RWPE2 (cell line): ENCODE measurements around the gene BCAR1.

Experiments used
- ATAC-seq: fragments of 200-7000 bp; cut with Tn5 transposase; 3 replicates; pipeline ENCODE4 v1.9.1; 2021; ENCODE audit warnings: low read depth
- DNase-seq: peaks from one replicate; pipeline ENCODE4 v3.0.0-alpha.2; 2020; ENCODE audit warnings: low spot score
- H3K27ac ChIP-seq: fragments of 450-650 bp; 2 replicates; pipeline ENCODE4 v1.5.1; 2017; ENCODE audit warnings: mild to moderate bottlenecking; ENCODE audit not compliant: poor library complexity, severe bottlenecking
- H3K27me3 ChIP-seq: fragments of 250-450 bp; sonication (Bioruptor Pico); 2 replicates; pipeline ENCODE4 v1.5.1; 2021; ENCODE audit warnings: mild to moderate bottlenecking, moderate library complexity; ENCODE audit not compliant: insufficient read depth, poor library complexity, severe bottlenecking
- H3K36me3 ChIP-seq: fragments of 250-450 bp; sonication (Bioruptor Pico); 2 replicates; pipeline ENCODE4 v1.5.1; 2020; ENCODE audit warnings: low read depth, mild to moderate bottlenecking, moderate library complexity
- H3K4me1 ChIP-seq: fragments of 250-450 bp; sonication (Bioruptor Pico); 2 replicates; pipeline ENCODE4 v1.5.1; 2021; ENCODE audit warnings: mild to moderate bottlenecking, moderate library complexity; ENCODE audit not compliant: insufficient read depth, poor library complexity, severe bottlenecking
- H3K4me3 ChIP-seq: fragments of 250-450 bp; sonication (Bioruptor Pico); 2 replicates; pipeline ENCODE4 v1.5.1; 2021; ENCODE audit warnings: mild to moderate bottlenecking, moderate library complexity; ENCODE audit not compliant: severe bottlenecking
- H3K9me3 ChIP-seq: fragments of 250-450 bp; sonication (Bioruptor Pico); 2 replicates; pipeline ENCODE4 v1.5.1; 2021; ENCODE audit warnings: mild to moderate bottlenecking, moderate library complexity; ENCODE audit not compliant: severe bottlenecking
- CTCF ChIP-seq: fragments of 450-650 bp; IDR thresholded peaks from one replicate; pipeline ENCODE4 v1.5.1; 2017; ENCODE audit warnings: mild to moderate bottlenecking, moderate library complexity; ENCODE audit not compliant: poor library complexity, severe bottlenecking

The BCAR1 gene

DNA sequence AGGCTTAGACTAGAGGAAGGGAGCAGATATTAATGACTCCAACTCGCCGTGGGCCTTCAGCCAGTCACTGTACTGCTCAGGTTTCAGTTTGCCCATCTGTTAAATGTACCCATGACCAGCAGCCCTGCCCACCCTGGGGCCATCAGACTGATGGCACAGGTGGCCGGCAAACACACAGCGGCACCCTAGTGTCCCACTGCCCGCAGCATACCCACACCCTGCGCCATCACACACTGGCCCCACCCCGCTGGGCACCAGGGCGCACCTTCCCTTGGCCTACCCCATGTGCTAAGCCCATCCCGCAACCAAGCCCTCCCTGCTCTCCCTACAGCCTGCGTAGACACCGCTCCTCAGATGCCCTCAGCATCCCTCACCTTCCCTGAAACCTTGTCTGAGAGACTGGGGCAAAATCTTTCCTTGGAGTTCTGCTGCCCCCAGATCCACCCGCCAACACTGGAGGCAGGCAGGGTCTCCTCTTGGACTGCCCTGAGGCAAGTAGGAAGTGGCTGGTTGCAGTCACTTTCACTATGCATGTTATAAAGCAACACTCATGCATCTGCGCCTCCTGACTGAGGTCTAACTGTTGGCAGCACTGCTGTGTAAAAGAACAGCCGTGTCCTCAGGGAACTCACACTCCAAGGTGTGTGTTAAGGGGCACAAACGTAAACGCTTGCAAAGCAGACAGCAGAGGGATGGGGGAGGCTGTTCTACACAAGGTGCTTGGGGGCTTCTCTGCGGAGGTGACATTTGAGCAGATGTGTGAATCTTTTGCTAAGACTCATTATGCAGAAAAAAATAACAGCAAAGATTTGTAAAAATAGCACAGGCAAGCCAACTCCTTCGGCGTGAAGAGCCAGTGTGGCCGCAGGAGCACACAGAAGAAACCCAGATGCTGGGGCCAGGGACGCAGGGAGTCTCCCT lies 6.7 kb upstream of the BCAR1 start:
- Histone ChIP-seq H3K27ac (peak overlapping the region; percentile 94), H3K36me3 (peaks cover 27% of the 10 kb centered on the region), H3K27me3 (no peaks in the 10 kb centered on the region), H3K9me3 (no peaks in the 10 kb centered on the region), H3K4me1 (peaks cover 37% of the 10 kb centered on the region), H3K4me3 (no peak overlapping the region)
- ATAC-seq (no peak), DNase-seq (peak; percentile 60)
- no peak for TF ChIP-seq CTCF

DNA sequence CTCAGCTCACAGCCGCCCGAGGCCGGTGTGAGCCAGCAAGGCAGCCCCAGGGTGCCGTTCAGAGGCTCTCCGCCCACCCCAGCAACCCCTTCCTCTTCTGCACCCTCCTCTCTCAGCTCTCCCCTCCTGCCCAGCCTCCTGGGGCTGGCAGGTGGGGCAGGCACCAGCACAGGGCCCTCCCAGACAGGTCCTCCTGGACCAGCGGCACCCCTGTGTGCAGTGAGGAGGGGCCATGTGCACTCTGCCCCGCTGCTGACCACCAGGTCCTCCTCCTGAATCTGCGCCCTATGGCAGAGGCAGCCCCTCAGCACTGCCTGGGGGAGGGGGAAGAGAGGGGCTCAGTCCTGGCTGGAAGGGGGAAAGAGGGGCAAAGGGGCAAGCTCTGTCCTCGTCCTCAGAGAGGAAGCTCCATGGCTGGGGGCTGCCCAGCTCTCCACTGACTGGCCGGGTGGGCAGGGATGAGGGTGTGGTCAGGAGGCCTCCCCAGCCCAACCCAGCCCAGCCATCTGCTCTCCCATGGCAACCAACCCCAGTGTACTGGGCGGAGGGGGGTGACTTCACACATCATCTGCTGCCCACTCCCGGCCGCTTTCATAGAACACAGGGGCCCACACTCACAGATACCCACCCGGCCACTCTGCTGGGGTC lies 5.4 kb upstream of the BCAR1 start:
- H3K36me3 ChIP-seq: peaks cover 14% of the 10 kb centered on the region
- H3K27me3 ChIP-seq: no peaks in the 10 kb centered on the region
- H3K4me1 ChIP-seq: peaks cover 46% of the 10 kb centered on the region
- no peaks in the 10 kb centered on the region for H3K9me3 ChIP-seq
- H3K4me3 ChIP-seq: no peak overlapping the region
- ATAC-seq (no peak), DNase-seq (peak; percentile 66)
- H3K27ac ChIP-seq: peak overlapping the region; percentile 94
- no peak for TF ChIP-seq CTCF

- Histone ChIP-seq H3K4me3 (no peak overlapping the region), H3K27ac (peak overlapping the region; percentile 94), H3K36me3 (peaks cover 13% of the 10 kb centered on the region), H3K4me1 (peaks cover 48% of the 10 kb centered on the region), H3K27me3 (no peaks in the 10 kb centered on the region), H3K9me3 (no peaks in the 10 kb centered on the region)
- DNase-seq (peak; percentile 60), ATAC-seq (no peak)
- no peak for TF ChIP-seq CTCF
Measured at GRCh38 chr16:75256059-75256571, 4.7 kb upstream of the BCAR1 start.

DNA sequence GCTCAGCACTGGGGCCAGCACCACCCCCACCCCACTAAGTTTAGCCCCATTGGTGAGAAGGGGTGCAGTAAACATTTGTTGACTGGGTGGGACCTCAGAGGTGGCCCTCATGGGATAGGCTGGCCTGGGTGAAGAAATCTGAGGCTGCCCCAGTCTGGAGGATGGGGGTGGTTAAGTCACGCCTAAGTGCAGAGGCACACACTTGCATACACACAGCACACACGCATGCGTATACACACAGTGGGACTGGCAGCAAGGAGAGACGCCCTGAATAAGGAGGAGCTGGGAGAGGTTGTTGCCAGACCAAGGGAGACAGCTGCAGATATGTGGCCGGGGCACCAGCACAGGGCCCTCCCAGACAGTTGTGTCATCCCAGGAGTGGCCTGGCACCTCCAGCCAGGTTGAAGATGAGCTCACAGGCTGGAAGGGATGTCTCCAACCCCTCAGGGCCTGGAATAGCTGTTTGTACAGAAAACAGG lies 3.0 kb upstream of the BCAR1 start:
- H3K36me3 ChIP-seq: peaks cover 4% of the 10 kb centered on the region; the same call in 1 of the 2 replicates
- peak overlapping the region; percentile 94 for H3K27ac ChIP-seq
- peak; percentile 69 for DNase-seq
- peaks cover 54% of the 10 kb centered on the region for H3K4me1 ChIP-seq
- no peaks in the 10 kb centered on the region for H3K9me3 ChIP-seq
- no peaks in the 10 kb centered on the region for H3K27me3 ChIP-seq
- H3K4me3 ChIP-seq: no peak overlapping the region
- no peak for TF ChIP-seq CTCF
- ATAC-seq: peak; percentile 44
